ENCODE results near the gene SYPL2.
A peak's percentile ranks its signal among the peaks of the same experiment; 100 is the strongest.

Gene SYPL2

GRCh38 chr1:109482791-109483671, 16.7 kb downstream of the SYPL2 start:
- peak; percentile 41 for DNase-seq (ENCODE audit: low spot score)
- TF ChIP-seq CTCF (IDR thresholded peaks at IDR 0.05; ENCODE audit: borderline replicate concordance, control extremely low read depth, extremely low read depth, insufficient read depth, missing control alignments), result no peak
- in situ Hi-C loops (cut with MboI; ENCODE audit: low sequenced_read_pairs, unreplicated experiment), result no loop called here

DNA sequence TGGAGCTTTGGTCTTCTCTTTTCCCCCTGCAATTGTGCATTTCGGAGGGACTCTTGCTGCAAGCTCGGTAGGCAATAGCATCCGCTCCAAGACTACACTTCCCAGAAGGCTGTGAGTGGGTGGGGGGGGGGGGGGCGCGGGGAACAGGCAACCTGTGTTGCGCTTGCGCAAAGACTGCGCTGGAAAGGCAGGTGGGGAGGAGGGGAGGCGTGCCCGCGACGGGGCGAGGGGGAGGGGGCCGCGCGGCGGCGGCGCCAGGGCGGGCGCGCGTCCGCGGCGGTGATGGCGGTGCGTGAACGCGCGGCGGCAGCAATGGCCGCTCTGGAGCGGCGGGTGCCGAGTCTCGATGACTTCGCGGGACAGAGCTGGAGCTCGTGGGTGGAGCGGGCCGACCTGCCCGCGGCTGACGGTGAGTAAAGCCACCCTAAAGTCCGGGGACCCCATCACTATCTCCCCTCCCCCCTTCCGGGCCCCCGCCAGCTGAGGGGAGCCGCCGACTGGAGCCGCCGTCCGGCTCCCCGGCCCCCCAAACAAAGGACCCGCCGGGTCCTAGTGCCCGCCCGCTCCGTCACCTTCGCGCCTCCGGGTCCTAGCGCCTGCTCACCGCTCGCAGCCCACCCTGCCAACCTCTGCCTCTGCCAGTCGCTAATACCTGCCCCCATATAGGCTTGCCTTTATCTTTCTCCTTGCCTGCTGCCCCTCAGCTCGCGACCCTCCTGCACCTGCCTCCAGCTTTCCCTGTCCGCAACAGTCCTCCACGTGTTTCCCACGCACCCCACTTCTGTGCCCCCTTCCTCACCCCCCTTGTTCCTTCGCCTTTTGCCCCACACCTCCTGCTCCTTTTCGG, 17.5 kb downstream of the SYPL2 start, which contains the start of gene ATXN7L2:
TSS of gene ATXN7L2 (plus strand) at position 234 of the 847 bp plus-strand sequence. CDS start at position 283, 49 bp downstream.
- DNase-seq (ENCODE audit: low spot score), result peak; percentile 99
- no peak for TF ChIP-seq CTCF (IDR thresholded peaks at IDR 0.05; ENCODE audit: borderline replicate concordance, control extremely low read depth, extremely low read depth, insufficient read depth, missing control alignments)
- in situ Hi-C loops (cut with MboI; ENCODE audit: low sequenced_read_pairs, unreplicated experiment), result no loop called here

- TF ChIP-seq CTCF (IDR thresholded peaks at IDR 0.05; ENCODE audit: borderline replicate concordance, control extremely low read depth, extremely low read depth, insufficient read depth, missing control alignments), result no peak
- in situ Hi-C loops (cut with MboI; ENCODE audit: low sequenced_read_pairs, unreplicated experiment), result no loop called here
Measured at GRCh38 chr1:109484519-109484975, 18.2 kb downstream of the SYPL2 start.

DNA sequence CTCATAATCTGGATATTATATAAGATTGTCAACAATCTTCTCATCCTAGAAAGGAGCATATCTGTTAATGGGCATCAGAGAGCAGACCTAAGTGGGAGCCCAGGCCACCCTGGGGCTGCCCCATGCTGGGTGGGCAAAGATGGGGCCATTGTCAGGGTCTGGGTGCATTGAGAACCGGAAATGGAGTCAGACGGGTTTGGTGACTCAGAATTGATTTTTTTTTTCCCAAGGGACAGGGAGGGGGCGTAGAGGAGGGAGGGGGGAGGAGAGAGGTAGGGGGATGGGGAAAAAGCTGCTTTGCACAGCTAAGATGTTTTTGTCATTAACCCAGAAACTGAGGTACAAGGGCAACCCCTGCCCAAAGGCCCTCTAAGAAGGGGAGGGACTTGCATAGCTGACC, 18.7 kb downstream of the SYPL2 start:
- in situ Hi-C loops (cut with MboI; ENCODE audit: low sequenced_read_pairs, unreplicated experiment), result no loop called here
- TF ChIP-seq CTCF (IDR thresholded peaks at IDR 0.05; ENCODE audit: borderline replicate concordance, control extremely low read depth, extremely low read depth, insufficient read depth, missing control alignments), result no peak
- no peak for DNase-seq (ENCODE audit: low spot score)

More at GRCh38 chr1:109484519-109484975, 18.2 kb downstream of the SYPL2 start:
- no peak for DNase-seq (ENCODE audit: low spot score)

DNA sequence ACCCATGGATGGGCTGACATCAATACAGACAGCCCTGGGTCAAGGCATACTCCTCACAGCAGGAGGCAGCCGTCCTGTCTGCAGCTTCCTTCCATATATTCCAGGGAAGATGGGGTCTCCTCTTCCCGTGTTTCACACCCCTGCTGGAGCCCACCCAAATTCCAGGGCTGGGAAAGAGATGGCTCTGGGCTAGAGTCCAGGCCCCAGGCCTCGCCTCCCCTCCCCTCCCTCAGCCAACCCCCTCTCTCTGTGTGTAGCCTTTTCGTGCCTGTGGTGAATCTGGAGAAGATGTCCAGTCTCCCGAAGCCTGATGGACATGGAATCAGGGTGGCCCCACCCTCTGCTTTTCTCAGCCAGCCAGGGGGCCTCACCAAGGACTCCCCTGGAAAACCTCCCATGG, 20.9 kb downstream of the SYPL2 start:
- DNase-seq (ENCODE audit: low spot score), result no peak
- in situ Hi-C loops (cut with MboI; ENCODE audit: low sequenced_read_pairs, unreplicated experiment), result no loop called here
- TF ChIP-seq CTCF (IDR thresholded peaks at IDR 0.05; ENCODE audit: borderline replicate concordance, control extremely low read depth, extremely low read depth, insufficient read depth, missing control alignments), result no peak

GRCh38 chr1:109488201-109488600, 21.9 kb downstream of the SYPL2 start:
- in situ Hi-C loops (cut with MboI; ENCODE audit: low sequenced_read_pairs, unreplicated experiment), result no loop called here
- DNase-seq (ENCODE audit: low spot score), result no peak

More at GRCh38 chr1:109488201-109488600, 21.9 kb downstream of the SYPL2 start:
- TF ChIP-seq CTCF (IDR thresholded peaks at IDR 0.05; ENCODE audit: borderline replicate concordance, control extremely low read depth, extremely low read depth, insufficient read depth, missing control alignments), result no peak
